GM23338 (cell line): Measurements from ENCODE around the gene NAPB. TPM values are rescaled to one million over a fixed set of nuclear protein-coding genes. Genes with fewer than 3 reads are reported as not detected.

Experiments
- ATAC-seq: fragments of 200-7000 bp; cut with Tn5 transposase; 3 replicates; pipeline ENCODE4 v1.9.1; 2020
- DNase-seq: peaks from one replicate; pipeline ENCODE4 v3.0.0-alpha.2; 2015; ENCODE audit warnings: low spot score
- H2AFZ ChIP-seq: fragments of 200-600 bp; sonication (generic); 2 replicates; pipeline ENCODE4 v1.8.0; 2016; ENCODE audit warnings: antibody characterized with exemption, mild to moderate bottlenecking, moderate library complexity
- H3F3A ChIP-seq: fragments of 200-600 bp; sonication (generic); replicated peaks from 2 replicates; pipeline ENCODE4 v1.8.0; 2017; ENCODE audit warnings: antibody characterized with exemption, mixed run types, low read depth
- H3K27ac ChIP-seq: fragments of 200-600 bp; sonication (generic); 2 replicates; pipeline ENCODE4 v1.6.1; 2016; ENCODE audit warnings: low read depth
- H3K27me3 ChIP-seq: fragments of 200-600 bp; sonication (generic); 2 replicates; pipeline ENCODE4 v1.8.0; 2016; ENCODE audit warnings: mild to moderate bottlenecking, mixed run types, moderate library complexity; ENCODE audit not compliant: insufficient read depth
- H3K36me3 ChIP-seq: fragments of 200-600 bp; sonication (generic); 2 replicates; pipeline ENCODE4 v1.8.0; 2016; ENCODE audit warnings: mild to moderate bottlenecking; ENCODE audit not compliant: insufficient read depth
- H3K4me1 ChIP-seq: fragments of 200-600 bp; sonication (generic); 2 replicates; pipeline ENCODE4 v1.8.0; 2016; ENCODE audit warnings: mild to moderate bottlenecking, moderate library complexity; ENCODE audit not compliant: insufficient read depth
- H3K4me2 ChIP-seq: fragments of 200-600 bp; sonication (generic); 2 replicates; pipeline ENCODE4 v1.7.1; 2017; ENCODE audit warnings: mixed run types
- H3K4me3 ChIP-seq: fragments of 200-600 bp; sonication (generic); 2 replicates; pipeline ENCODE4 v1.6.1; 2016; ENCODE audit warnings: mixed run types
- H3K79me2 ChIP-seq: fragments of 200-600 bp; sonication (generic); replicated peaks from 2 replicates; pipeline ENCODE4 v1.8.0; 2017; ENCODE audit warnings: mild to moderate bottlenecking; ENCODE audit not compliant: insufficient read depth
- H3K9me2 ChIP-seq: fragments of 200-600 bp; sonication (generic); 2 replicates; pipeline ENCODE4 v1.8.0; 2017; ENCODE audit not compliant: insufficient read depth
- H4K20me1 ChIP-seq: fragments of 200-600 bp; sonication (generic); replicated peaks from 2 replicates; pipeline ENCODE4 v1.8.0; 2017; ENCODE audit warnings: mild to moderate bottlenecking; ENCODE audit not compliant: insufficient read depth
- H3K27ac Mint-ChIP-seq: 2 replicates; pipeline ENCODE4 v1.8.0; 2020; ENCODE audit warnings: inconsistent platforms, mild to moderate bottlenecking, moderate library complexity, mixed read lengths
- H3K27me3 Mint-ChIP-seq: 3 replicates; pipeline ENCODE4 v1.8.0; 2022; ENCODE audit warnings: low read depth, mild to moderate bottlenecking, moderate library complexity, mixed read lengths, inconsistent platforms; ENCODE audit not compliant: insufficient read depth, poor library complexity
- H3K36me3 Mint-ChIP-seq: 3 replicates; pipeline ENCODE4 v1.8.0; 2021; ENCODE audit warnings: low read depth, mild to moderate bottlenecking, inconsistent platforms, moderate library complexity, mixed read lengths
- H3K4me1 Mint-ChIP-seq: 3 replicates; pipeline ENCODE4 v1.8.0; 2020; ENCODE audit warnings: mild to moderate bottlenecking, inconsistent platforms, mixed read lengths
- H3K4me3 Mint-ChIP-seq: 3 replicates; pipeline ENCODE4 v1.8.0; 2021; ENCODE audit warnings: moderate library complexity, mild to moderate bottlenecking, inconsistent platforms, mixed read lengths
- H3K9me3 Mint-ChIP-seq: 3 replicates; pipeline ENCODE4 v1.8.0; 2020; ENCODE audit warnings: moderate library complexity, mild to moderate bottlenecking, inconsistent platforms, mixed read lengths
- CREB1 ChIP-seq: fragments of 250-450 bp; sonication (Bioruptor Pico); IDR thresholded peaks from 2 replicates; pipeline ENCODE4 v1.5.0; 2020; ENCODE audit warnings: low read depth, mild to moderate bottlenecking, moderate library complexity
- EZH2 ChIP-seq: fragments of 200-600 bp; sonication (generic); IDR thresholded peaks from one replicate; pipeline ENCODE4 v1.8.0; 2017; ENCODE audit warnings: antibody characterized with exemption, mild to moderate bottlenecking, low read depth; ENCODE audit not compliant: unreplicated experiment
- EZH2phosphoT487 ChIP-seq: fragments of 200-600 bp; sonication (generic); IDR thresholded peaks from one replicate; pipeline ENCODE4 v1.8.1; 2018; ENCODE audit warnings: antibody characterized with exemption; ENCODE audit not compliant: unreplicated experiment
- JUNB ChIP-seq: IDR thresholded peaks from one replicate; pipeline ENCODE4 v1.6.1; 2016; ENCODE audit warnings: antibody characterized with exemption; ENCODE audit not compliant: unreplicated experiment
- NANOG ChIP-seq: IDR thresholded peaks from 2 replicates; pipeline ENCODE4 v1.6.1; 2016; ENCODE audit warnings: antibody characterized with exemption, borderline replicate concordance
- POLR2AphosphoS5 ChIP-seq: IDR thresholded peaks from 2 replicates; pipeline ENCODE4 v1.6.1; 2016; ENCODE audit warnings: antibody characterized with exemption, low read depth
- STAT1 ChIP-seq: IDR thresholded peaks from one replicate; pipeline ENCODE4 v1.6.1; 2016; ENCODE audit warnings: antibody characterized with exemption; ENCODE audit not compliant: unreplicated experiment
- ZNF114 ChIP-seq: fragments of 250-450 bp; sonication (Bioruptor Pico); IDR thresholded peaks from 2 replicates; pipeline ENCODE4 v1.5.0; 2020; ENCODE audit warnings: mild to moderate bottlenecking, moderate library complexity
- ZNF331 ChIP-seq: fragments of 250-450 bp; sonication (Bioruptor Pico); IDR thresholded peaks from 2 replicates; pipeline ENCODE4 v1.5.0; 2020; ENCODE audit warnings: low read depth, mild to moderate bottlenecking, moderate library complexity
- polyA plus RNA-seq: library from polyadenylated mRNA; unstranded; fragments of >200 nt; fragmentation: Nextera tagmentation; extraction: Ambion mirVana; gene quantifications from 2 replicates; pipeline ENCODE4 v1.2.1, GENCODE V29; 2016
- total RNA-seq: library from RNA; depleted of rRNA; stranded (reverse); fragments of >200 nt; shearing (Covaris generic); gene quantifications from 2 replicates; pipeline ENCODE4 v1.2.3, GENCODE V29; 2014
- TF ChIP-seq, protein P1 (sequence below): fragments of 250-450 bp; sonication (Bioruptor Pico); IDR thresholded peaks from 2 replicates; pipeline ENCODE4 v1.5.0; 2020; ENCODE audit warnings: mild to moderate bottlenecking, moderate library complexity
- TF ChIP-seq, protein P2 (sequence below): IDR thresholded peaks from 2 replicates; pipeline ENCODE4 v1.6.1; 2016; ENCODE audit warnings: antibody characterized with exemption
- TF ChIP-seq, protein P3 (sequence below): IDR thresholded peaks from one replicate; pipeline ENCODE4 v1.6.1; 2018; ENCODE audit warnings: antibody characterized with exemption; ENCODE audit not compliant: unreplicated experiment
- TF ChIP-seq, protein P4 (sequence below), 2 experiments: fragments of 200-600 bp in 1 of 2; sonication (generic) in 1 of 2; conservative IDR thresholded peaks; 2 replicates each; pipeline versions ENCODE4 v1.5.1 to v1.6.1; 2016 to 2017; ENCODE audit warnings: antibody characterized with exemption in 2 of 2, low read depth in 2 of 2, mild to moderate bottlenecking in 2 of 2, moderate library complexity in 1 of 2

The NAPB gene
- total and polyA plus RNA-seq, 2 experiments from 2014 or later = 7.3 to 18.1 TPM

DNA sequence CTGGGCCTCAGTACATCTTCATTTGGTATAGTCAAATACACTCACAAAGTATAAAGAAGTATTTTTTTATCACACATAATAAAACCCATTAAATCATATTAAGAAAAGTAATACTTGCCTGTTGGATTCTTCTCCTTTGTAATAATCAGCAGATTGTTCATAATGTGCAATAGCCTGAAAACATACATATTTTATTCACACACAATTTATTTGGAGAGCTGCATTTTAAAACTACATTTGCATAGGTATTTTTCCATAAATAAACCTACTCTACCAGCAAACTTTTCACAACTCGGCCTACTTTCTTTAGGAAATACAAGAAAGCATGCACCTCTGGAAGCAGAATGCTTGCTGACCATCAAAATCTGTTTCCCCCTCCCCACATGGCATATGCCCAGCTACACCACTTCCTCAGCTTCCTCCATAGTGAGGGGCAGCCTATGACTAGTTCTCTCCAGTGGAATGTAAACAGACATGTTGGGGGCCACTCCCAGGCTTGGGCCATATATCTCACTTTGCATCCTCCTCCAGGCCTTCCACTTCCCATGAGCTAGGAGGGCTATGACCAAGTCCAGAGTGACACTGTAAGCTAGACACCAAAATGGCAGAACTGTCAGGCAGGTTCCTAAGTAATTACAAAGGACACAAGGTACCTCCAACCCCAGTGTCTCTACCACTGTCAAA lies 31.1 kb downstream of the NAPB start:
- Histone ChIP-seq H3K27ac (no peak overlapping the region), H3K36me3 (peaks cover 8% of the 10 kb centered on the region; the same call in 1 of the 2 replicates), H3K4me1 (peaks cover 19% of the 10 kb centered on the region), H3F3A (no peaks in the 10 kb centered on the region), H3K4me3 (no peak overlapping the region), H3K4me2 (no peak overlapping the region), H4K20me1 (0 out of 2 replicates have a peak, but pooled peaks cover 3% of the 10 kb centered on the region), H3K79me2 (peaks cover 50% of the 10 kb centered on the region), H3K27me3 (no peaks in the 10 kb centered on the region), H2AFZ (no peak overlapping the region), H3K9me2 (no peaks in the 10 kb centered on the region)
- H3K27me3 Mint-ChIP-seq = peaks cover 2% of the 10 kb centered on the region
- no peaks in the 10 kb centered on the region for H3K9me3 Mint-ChIP-seq
- ATAC-seq = no peak
- peaks cover 72% of the 10 kb centered on the region for H3K36me3 Mint-ChIP-seq
- H3K27ac Mint-ChIP-seq = peak overlapping the region; percentile 86; the same call in 1 of the 2 replicates
- DNase-seq = no peak
- no peak overlapping the region for H3K4me3 Mint-ChIP-seq
- TF ChIP-seq POLR2AphosphoS5 (no peak), EZH2 (no peak), CREB1 (CRISPR knock-in tag) (no peak), JUNB (no peak), ZNF114 (no peak), NANOG (no peak), EZH2phosphoT487 (no peak), ZNF331 (no peak), STAT1 (no peak)
- TF ChIP-seq, protein P1, sequence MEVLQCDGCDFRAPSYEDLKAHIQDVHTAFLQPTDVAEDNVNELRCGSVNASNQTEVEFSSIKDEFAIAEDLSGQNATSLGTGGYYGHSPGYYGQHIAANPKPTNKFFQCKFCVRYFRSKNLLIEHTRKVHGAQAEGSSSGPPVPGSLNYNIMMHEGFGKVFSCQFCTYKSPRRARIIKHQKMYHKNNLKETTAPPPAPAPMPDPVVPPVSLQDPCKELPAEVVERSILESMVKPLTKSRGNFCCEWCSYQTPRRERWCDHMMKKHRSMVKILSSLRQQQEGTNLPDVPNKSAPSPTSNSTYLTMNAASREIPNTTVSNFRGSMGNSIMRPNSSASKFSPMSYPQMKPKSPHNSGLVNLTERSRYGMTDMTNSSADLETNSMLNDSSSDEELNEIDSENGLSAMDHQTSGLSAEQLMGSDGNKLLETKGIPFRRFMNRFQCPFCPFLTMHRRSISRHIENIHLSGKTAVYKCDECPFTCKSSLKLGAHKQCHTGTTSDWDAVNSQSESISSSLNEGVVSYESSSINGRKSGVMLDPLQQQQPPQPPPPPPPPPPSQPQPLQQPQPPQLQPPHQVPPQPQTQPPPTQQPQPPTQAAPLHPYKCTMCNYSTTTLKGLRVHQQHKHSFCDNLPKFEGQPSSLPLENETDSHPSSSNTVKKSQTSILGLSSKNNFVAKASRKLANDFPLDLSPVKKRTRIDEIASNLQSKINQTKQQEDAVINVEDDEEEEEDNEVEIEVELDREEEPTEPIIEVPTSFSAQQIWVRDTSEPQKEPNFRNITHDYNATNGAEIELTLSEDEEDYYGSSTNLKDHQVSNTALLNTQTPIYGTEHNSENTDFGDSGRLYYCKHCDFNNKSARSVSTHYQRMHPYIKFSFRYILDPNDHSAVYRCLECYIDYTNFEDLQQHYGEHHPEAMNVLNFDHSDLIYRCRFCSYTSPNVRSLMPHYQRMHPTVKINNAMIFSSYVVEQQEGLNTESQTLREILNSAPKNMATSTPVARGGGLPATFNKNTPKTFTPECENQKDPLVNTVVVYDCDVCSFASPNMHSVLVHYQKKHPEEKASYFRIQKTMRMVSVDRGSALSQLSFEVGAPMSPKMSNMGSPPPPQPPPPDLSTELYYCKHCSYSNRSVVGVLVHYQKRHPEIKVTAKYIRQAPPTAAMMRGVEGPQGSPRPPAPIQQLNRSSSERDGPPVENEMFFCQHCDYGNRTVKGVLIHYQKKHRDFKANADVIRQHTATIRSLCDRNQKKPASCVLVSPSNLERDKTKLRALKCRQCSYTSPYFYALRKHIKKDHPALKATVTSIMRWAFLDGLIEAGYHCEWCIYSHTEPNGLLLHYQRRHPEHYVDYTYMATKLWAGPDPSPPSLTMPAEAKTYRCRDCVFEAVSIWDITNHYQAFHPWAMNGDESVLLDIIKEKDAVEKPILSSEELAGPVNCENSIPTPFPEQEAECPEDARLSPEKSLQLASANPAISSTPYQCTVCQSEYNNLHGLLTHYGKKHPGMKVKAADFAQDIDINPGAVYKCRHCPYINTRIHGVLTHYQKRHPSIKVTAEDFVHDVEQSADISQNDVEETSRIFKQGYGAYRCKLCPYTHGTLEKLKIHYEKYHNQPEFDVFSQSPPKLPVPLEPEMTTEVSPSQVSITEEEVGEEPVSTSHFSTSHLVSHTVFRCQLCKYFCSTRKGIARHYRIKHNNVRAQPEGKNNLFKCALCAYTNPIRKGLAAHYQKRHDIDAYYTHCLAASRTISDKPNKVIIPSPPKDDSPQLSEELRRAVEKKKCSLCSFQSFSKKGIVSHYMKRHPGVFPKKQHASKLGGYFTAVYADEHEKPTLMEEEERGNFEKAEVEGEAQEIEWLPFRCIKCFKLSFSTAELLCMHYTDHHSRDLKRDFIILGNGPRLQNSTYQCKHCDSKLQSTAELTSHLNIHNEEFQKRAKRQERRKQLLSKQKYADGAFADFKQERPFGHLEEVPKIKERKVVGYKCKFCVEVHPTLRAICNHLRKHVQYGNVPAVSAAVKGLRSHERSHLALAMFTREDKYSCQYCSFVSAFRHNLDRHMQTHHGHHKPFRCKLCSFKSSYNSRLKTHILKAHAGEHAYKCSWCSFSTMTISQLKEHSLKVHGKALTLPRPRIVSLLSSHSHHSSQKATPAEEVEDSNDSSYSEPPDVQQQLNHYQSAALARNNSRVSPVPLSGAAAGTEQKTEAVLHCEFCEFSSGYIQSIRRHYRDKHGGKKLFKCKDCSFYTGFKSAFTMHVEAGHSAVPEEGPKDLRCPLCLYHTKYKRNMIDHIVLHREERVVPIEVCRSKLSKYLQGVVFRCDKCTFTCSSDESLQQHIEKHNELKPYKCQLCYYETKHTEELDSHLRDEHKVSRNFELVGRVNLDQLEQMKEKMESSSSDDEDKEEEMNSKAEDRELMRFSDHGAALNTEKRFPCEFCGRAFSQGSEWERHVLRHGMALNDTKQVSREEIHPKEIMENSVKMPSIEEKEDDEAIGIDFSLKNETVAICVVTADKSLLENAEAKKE (CRISPR knock-in tag) = no peak
- TF ChIP-seq, protein P2, sequence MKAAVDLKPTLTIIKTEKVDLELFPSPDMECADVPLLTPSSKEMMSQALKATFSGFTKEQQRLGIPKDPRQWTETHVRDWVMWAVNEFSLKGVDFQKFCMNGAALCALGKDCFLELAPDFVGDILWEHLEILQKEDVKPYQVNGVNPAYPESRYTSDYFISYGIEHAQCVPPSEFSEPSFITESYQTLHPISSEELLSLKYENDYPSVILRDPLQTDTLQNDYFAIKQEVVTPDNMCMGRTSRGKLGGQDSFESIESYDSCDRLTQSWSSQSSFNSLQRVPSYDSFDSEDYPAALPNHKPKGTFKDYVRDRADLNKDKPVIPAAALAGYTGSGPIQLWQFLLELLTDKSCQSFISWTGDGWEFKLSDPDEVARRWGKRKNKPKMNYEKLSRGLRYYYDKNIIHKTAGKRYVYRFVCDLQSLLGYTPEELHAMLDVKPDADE = no peak
- TF ChIP-seq, protein P3, sequence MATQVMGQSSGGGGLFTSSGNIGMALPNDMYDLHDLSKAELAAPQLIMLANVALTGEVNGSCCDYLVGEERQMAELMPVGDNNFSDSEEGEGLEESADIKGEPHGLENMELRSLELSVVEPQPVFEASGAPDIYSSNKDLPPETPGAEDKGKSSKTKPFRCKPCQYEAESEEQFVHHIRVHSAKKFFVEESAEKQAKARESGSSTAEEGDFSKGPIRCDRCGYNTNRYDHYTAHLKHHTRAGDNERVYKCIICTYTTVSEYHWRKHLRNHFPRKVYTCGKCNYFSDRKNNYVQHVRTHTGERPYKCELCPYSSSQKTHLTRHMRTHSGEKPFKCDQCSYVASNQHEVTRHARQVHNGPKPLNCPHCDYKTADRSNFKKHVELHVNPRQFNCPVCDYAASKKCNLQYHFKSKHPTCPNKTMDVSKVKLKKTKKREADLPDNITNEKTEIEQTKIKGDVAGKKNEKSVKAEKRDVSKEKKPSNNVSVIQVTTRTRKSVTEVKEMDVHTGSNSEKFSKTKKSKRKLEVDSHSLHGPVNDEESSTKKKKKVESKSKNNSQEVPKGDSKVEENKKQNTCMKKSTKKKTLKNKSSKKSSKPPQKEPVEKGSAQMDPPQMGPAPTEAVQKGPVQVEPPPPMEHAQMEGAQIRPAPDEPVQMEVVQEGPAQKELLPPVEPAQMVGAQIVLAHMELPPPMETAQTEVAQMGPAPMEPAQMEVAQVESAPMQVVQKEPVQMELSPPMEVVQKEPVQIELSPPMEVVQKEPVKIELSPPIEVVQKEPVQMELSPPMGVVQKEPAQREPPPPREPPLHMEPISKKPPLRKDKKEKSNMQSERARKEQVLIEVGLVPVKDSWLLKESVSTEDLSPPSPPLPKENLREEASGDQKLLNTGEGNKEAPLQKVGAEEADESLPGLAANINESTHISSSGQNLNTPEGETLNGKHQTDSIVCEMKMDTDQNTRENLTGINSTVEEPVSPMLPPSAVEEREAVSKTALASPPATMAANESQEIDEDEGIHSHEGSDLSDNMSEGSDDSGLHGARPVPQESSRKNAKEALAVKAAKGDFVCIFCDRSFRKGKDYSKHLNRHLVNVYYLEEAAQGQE = no peak
- TF ChIP-seq, protein P4, sequence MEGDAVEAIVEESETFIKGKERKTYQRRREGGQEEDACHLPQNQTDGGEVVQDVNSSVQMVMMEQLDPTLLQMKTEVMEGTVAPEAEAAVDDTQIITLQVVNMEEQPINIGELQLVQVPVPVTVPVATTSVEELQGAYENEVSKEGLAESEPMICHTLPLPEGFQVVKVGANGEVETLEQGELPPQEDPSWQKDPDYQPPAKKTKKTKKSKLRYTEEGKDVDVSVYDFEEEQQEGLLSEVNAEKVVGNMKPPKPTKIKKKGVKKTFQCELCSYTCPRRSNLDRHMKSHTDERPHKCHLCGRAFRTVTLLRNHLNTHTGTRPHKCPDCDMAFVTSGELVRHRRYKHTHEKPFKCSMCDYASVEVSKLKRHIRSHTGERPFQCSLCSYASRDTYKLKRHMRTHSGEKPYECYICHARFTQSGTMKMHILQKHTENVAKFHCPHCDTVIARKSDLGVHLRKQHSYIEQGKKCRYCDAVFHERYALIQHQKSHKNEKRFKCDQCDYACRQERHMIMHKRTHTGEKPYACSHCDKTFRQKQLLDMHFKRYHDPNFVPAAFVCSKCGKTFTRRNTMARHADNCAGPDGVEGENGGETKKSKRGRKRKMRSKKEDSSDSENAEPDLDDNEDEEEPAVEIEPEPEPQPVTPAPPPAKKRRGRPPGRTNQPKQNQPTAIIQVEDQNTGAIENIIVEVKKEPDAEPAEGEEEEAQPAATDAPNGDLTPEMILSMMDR (conservative IDR thresholded peaks at IDR 0.05; ENCODE audit: low read depth in 2 of 2) = no peak
- peaks cover 35% of the 10 kb centered on the region for H3K4me1 Mint-ChIP-seq
